CD4-positive, CD25-positive, alpha-beta regulatory T cell (primary cell): ENCODE measurements around the gene SELENOH. TPM values are rescaled to one million over a fixed set of nuclear protein-coding genes. Genes with fewer than 3 reads are reported as not detected.

Experiments
- ATAC-seq, 2 donors: fragments of 150-1000 bp; cut with Tn5 transposase; one replicate each; pipeline ENCODE4 v1.10.0; 2021; ENCODE audit warnings: low read depth in 2 of 2, moderate number of reproducible peaks in 2 of 2, moderate library complexity in 1 of 2
- DNase-seq, 3 donors: peaks; one replicate each; pipeline versions ENCODE4 v3.0.0 to v3.0.0-alpha.2; 2012 to 2022; ENCODE audit warnings: mixed read lengths in 1 of 3
- H3K27ac ChIP-seq: one replicate; pipeline ENCODE4 v1.7.0; 2013; ENCODE audit warnings: mild to moderate bottlenecking, low read length; ENCODE audit not compliant: insufficient read depth, poor library complexity, severe bottlenecking
- H3K27me3 ChIP-seq: one replicate; pipeline ENCODE4 v1.7.0; 2013; ENCODE audit warnings: low read length; ENCODE audit not compliant: control insufficient read depth, insufficient read depth
- H3K36me3 ChIP-seq: one replicate; pipeline ENCODE4 v1.7.0; 2013; ENCODE audit warnings: mild to moderate bottlenecking, low read length, moderate library complexity; ENCODE audit not compliant: control insufficient read depth, insufficient read depth
- H3K4me1 ChIP-seq: 2 replicates; pipeline ENCODE4 v1.7.0; 2013; ENCODE audit warnings: mild to moderate bottlenecking, low read length; ENCODE audit not compliant: insufficient read depth, control insufficient read depth, poor library complexity, severe bottlenecking
- H3K4me3 ChIP-seq: one replicate; pipeline ENCODE4 v1.7.0; 2013; ENCODE audit warnings: low read depth, mild to moderate bottlenecking, low read length, moderate library complexity
- H3K9me3 ChIP-seq, 2 experiments: 1 replicate in 1 of 2; 2 replicates in 1 of 2; pipeline ENCODE4 v1.7.0; 2013; ENCODE audit warnings: low read length in 2 of 2, mild to moderate bottlenecking in 1 of 2, moderate library complexity in 1 of 2; ENCODE audit not compliant: control insufficient read depth in 2 of 2
- H3K27ac Mint-ChIP-seq, 3 donors: one replicate each; pipeline ENCODE4 v1.8.0; 2020 to 2022; ENCODE audit warnings: mild to moderate bottlenecking in 3 of 3, mixed read lengths in 3 of 3, moderate library complexity in 2 of 3
- H3K27me3 Mint-ChIP-seq: one replicate; pipeline ENCODE4 v1.8.0; 2022; ENCODE audit warnings: mild to moderate bottlenecking, mixed read lengths
- H3K36me3 Mint-ChIP-seq: one replicate; pipeline ENCODE4 v1.8.0; 2020; ENCODE audit warnings: mixed read lengths
- H3K4me1 Mint-ChIP-seq, 4 donors: one replicate each; pipeline ENCODE4 v1.8.0; 2020 to 2022; ENCODE audit warnings: mixed read lengths in 4 of 4, mild to moderate bottlenecking in 1 of 4
- H3K4me3 Mint-ChIP-seq, 4 donors: one replicate each; pipeline ENCODE4 v1.8.0; 2020 to 2022; ENCODE audit warnings: mild to moderate bottlenecking in 4 of 4, mixed read lengths in 4 of 4, moderate library complexity in 3 of 4
- H3K9me3 Mint-ChIP-seq, 7 donors: one replicate each; pipeline ENCODE4 v1.8.0; 2020 to 2022; ENCODE audit warnings: mixed read lengths in 7 of 7, mild to moderate bottlenecking in 3 of 7, moderate library complexity in 2 of 7
- polyA plus RNA-seq, 4 donors: library from polyadenylated mRNA; unstranded; fragments of 300-500 nt; fragmentation: Illumina TruSeq; gene quantifications; one replicate each; pipeline ENCODE4 v1.2.3, GENCODE V29; 2021
- total RNA-seq: library from RNA; stranded (reverse); gene quantifications from one replicate; pipeline ENCODE4 v1.2.3, GENCODE V29; 2022

Gene SELENOH
- total and polyA plus RNA-seq, 5 donors from 2014 or later = 68.6 to 248 (median 213) TPM

GRCh38 chr11:57751676-57752253 lies 10.5 kb downstream of the SELENOH start, which contains the start of gene BTBD18:
Gene BTBD18, minus strand, starts transcription at chr11:57751819. Its CDS starts 631 bp downstream, at chr11:57751188.
- Histone ChIP-seq H3K4me1 (no peaks in the 10 kb centered on the region), H3K36me3 (no peaks in the 10 kb centered on the region), H3K9me3 (no peaks in the 10 kb centered on the region), H3K27me3 (no peaks in the 10 kb centered on the region), H3K27ac (no peak within 1 kb of the TSS), H3K4me3 (no peak within 1 kb of the TSS)
- Mint-ChIP-seq H3K27me3 (no peaks in the 10 kb centered on the region), H3K4me3 (no peak within 1 kb of the TSS), H3K27ac (peak within 1 kb of the TSS in 1 of 3 donors; percentile 48), H3K36me3 (peaks cover 9% of the 10 kb centered on the region), H3K4me1 (peaks cover 0 to 11% (median 7%) of the 10 kb centered on the region in 4 donors), H3K9me3 (no peaks in the 10 kb centered on the region)
- ATAC-seq = no peak
- DNase-seq = peak in 1 of 3 donors; percentile 47

- no peaks in the 10 kb centered on the region for H3K4me1 ChIP-seq
- H3K27me3 ChIP-seq = no peaks in the 10 kb centered on the region
- Mint-ChIP-seq H3K4me1 (peaks cover 0 to 6% (median 4%) of the 10 kb centered on the region in 4 donors), H3K27me3 (no peaks in the 10 kb centered on the region), H3K4me3 (no peak overlapping the region), H3K36me3 (peaks cover 5% of the 10 kb centered on the region), H3K9me3 (no peaks in the 10 kb centered on the region), H3K27ac (no peak overlapping the region)
- ATAC-seq = no peak
- H3K36me3 ChIP-seq = no peaks in the 10 kb centered on the region
- H3K27ac ChIP-seq = no peak overlapping the region
- no peak overlapping the region for H3K4me3 ChIP-seq
- H3K9me3 ChIP-seq = no peaks in the 10 kb centered on the region
- DNase-seq = no peak
These were observed 11.7 kb downstream of the SELENOH start for GRCh38 chr11:57752954-57753353.

- H3K4me1 ChIP-seq = no peaks in the 10 kb centered on the region
- H3K9me3 ChIP-seq = no peaks in the 10 kb centered on the region
- Mint-ChIP-seq H3K4me1 (peaks cover 0 to 3% (median 0%) of the 10 kb centered on the region in 4 donors), H3K36me3 (peaks cover 4% of the 10 kb centered on the region), H3K4me3 (no peak overlapping the region), H3K27ac (no peak overlapping the region), H3K9me3 (no peaks in the 10 kb centered on the region), H3K27me3 (no peaks in the 10 kb centered on the region)
- H3K27me3 ChIP-seq = no peaks in the 10 kb centered on the region
- no peaks in the 10 kb centered on the region for H3K36me3 ChIP-seq
- H3K27ac ChIP-seq = no peak overlapping the region
- no peak for DNase-seq
- H3K4me3 ChIP-seq = no peak overlapping the region
- no peak for ATAC-seq
These were observed 16.9 kb downstream of the SELENOH start for GRCh38 chr11:57758174-57758573.

GRCh38 chr11:57761301-57762234 lies 20.3 kb downstream of the SELENOH start, which contains the start of gene CTNND1:
Gene CTNND1, plus strand, starts transcription at chr11:57761802. Its CDS starts 29,677 bp downstream, at chr11:57791479.
- H3K9me3 Mint-ChIP-seq = no peaks in the 10 kb centered on the region
- H3K4me1 Mint-ChIP-seq = peaks cover 0 to 9% (median under 1%) of the 10 kb centered on the region in 4 donors
- H3K27ac Mint-ChIP-seq = no peak within 1 kb of the TSS
- H3K27me3 Mint-ChIP-seq = no peaks in the 10 kb centered on the region
- Histone ChIP-seq H3K9me3 (no peaks in the 10 kb centered on the region), H3K4me1 (no peaks in the 10 kb centered on the region), H3K27me3 (no peaks in the 10 kb centered on the region), H3K4me3 (no peak within 1 kb of the TSS), H3K27ac (no peak within 1 kb of the TSS), H3K36me3 (no peaks in the 10 kb centered on the region)
- H3K36me3 Mint-ChIP-seq = peaks cover 7% of the 10 kb centered on the region
- no peak for DNase-seq
- no peak within 1 kb of the TSS for H3K4me3 Mint-ChIP-seq
- no peak for ATAC-seq

GRCh38 chr11:57762235-57762861 lies 21.1 kb downstream of the SELENOH start:
- H3K4me3 ChIP-seq = no peak overlapping the region
- H3K4me1 ChIP-seq = no peaks in the 10 kb centered on the region
- no peak for DNase-seq
- Mint-ChIP-seq H3K4me1 (peaks cover 0 to 9% (median under 1%) of the 10 kb centered on the region in 4 donors), H3K27ac (no peak overlapping the region), H3K27me3 (no peaks in the 10 kb centered on the region), H3K9me3 (no peaks in the 10 kb centered on the region), H3K4me3 (no peak overlapping the region), H3K36me3 (peaks cover 10% of the 10 kb centered on the region)
- no peak for ATAC-seq
- no peak overlapping the region for H3K27ac ChIP-seq
- H3K9me3 ChIP-seq = no peaks in the 10 kb centered on the region
- no peaks in the 10 kb centered on the region for H3K36me3 ChIP-seq
- no peaks in the 10 kb centered on the region for H3K27me3 ChIP-seq

GRCh38 chr11:57763568-57763967 lies 22.3 kb downstream of the SELENOH start:
- H3K4me3 Mint-ChIP-seq = no peak overlapping the region
- H3K36me3 Mint-ChIP-seq = peaks cover 10% of the 10 kb centered on the region
- peaks cover 0 to 8% (median under 1%) of the 10 kb centered on the region in 4 donors for H3K4me1 Mint-ChIP-seq
- H3K27me3 Mint-ChIP-seq = no peaks in the 10 kb centered on the region
- DNase-seq = no peak
- H3K27ac Mint-ChIP-seq = no peak overlapping the region
- no peaks in the 10 kb centered on the region for H3K36me3 ChIP-seq
- no peaks in the 10 kb centered on the region for H3K27me3 ChIP-seq
- H3K9me3 Mint-ChIP-seq = no peaks in the 10 kb centered on the region
- no peak for ATAC-seq
- H3K4me3 ChIP-seq = no peak overlapping the region
- no peaks in the 10 kb centered on the region for H3K9me3 ChIP-seq
- no peaks in the 10 kb centered on the region for H3K4me1 ChIP-seq
- no peak overlapping the region for H3K27ac ChIP-seq

- no peaks in the 10 kb centered on the region for H3K9me3 Mint-ChIP-seq
These were observed 22.7 kb downstream of the SELENOH start for GRCh38 chr11:57764021-57764420.

More at GRCh38 chr11:57764021-57764420, 22.7 kb downstream of the SELENOH start:
- no peaks in the 10 kb centered on the region for H3K4me1 ChIP-seq
- peaks cover 0 to 8% (median under 1%) of the 10 kb centered on the region in 4 donors for H3K4me1 Mint-ChIP-seq
- ATAC-seq = no peak
- no peak for DNase-seq
- H3K27ac ChIP-seq = no peak overlapping the region
- peaks cover 10% of the 10 kb centered on the region for H3K36me3 Mint-ChIP-seq
- H3K4me3 Mint-ChIP-seq = no peak overlapping the region
- H3K27me3 Mint-ChIP-seq = no peaks in the 10 kb centered on the region
- no peaks in the 10 kb centered on the region for H3K27me3 ChIP-seq
- H3K4me3 ChIP-seq = no peak overlapping the region
- H3K9me3 ChIP-seq = no peaks in the 10 kb centered on the region
- peak overlapping the region in 1 of 3 donors; percentile 9 for H3K27ac Mint-ChIP-seq
- H3K36me3 ChIP-seq = no peaks in the 10 kb centered on the region
